SH-SY5Y (cell line): ENCODE measurements around the gene PRM2.

ENCODE experiments used
- GATA2 ChIP-seq: IDR thresholded peaks from 2 replicates; pipeline ENCODE4 v1.6.1; 2011; ENCODE audit warnings: mild to moderate bottlenecking, low read depth, low read length
- GATA3 ChIP-seq: IDR thresholded peaks from 2 replicates; pipeline ENCODE4 v1.6.1; 2011; ENCODE audit warnings: low read depth, mild to moderate bottlenecking, low read length, moderate library complexity

- TF ChIP-seq GATA3: no peak
- TF ChIP-seq GATA2: no peak
Measured at GRCh38 chr16:11260596-11260966, 15.7 kb downstream of the PRM2 start.
